WERI-Rb-1 (cell line): ENCODE measurements around the gene KNTC1.

Experiments
- DNase-seq: peaks from one replicate; pipeline ENCODE4 v3.0.0-alpha.2; 2020
- H3K27ac ChIP-seq: fragments of 250-450 bp; sonication (Bioruptor Pico); 2 replicates; pipeline ENCODE4 v1.5.1; 2020; ENCODE audit warnings: mild to moderate bottlenecking, moderate library complexity
- H3K27me3 ChIP-seq: fragments of 250-450 bp; sonication (Bioruptor Pico); 2 replicates; pipeline ENCODE4 v1.5.1; 2021; ENCODE audit warnings: mild to moderate bottlenecking, low read depth, moderate library complexity; ENCODE audit not compliant: insufficient read depth, severe bottlenecking
- H3K36me3 ChIP-seq: fragments of 250-450 bp; sonication (Bioruptor Pico); 2 replicates; pipeline ENCODE4 v1.5.1; 2020; ENCODE audit warnings: mild to moderate bottlenecking, moderate library complexity
- H3K4me3 ChIP-seq: 2 replicates; pipeline ENCODE4 v1.5.1; 2011; ENCODE audit warnings: low read depth, mild to moderate bottlenecking, control low read depth, low read length
- H3K9me3 ChIP-seq: fragments of 250-450 bp; sonication (Bioruptor Pico); 2 replicates; pipeline ENCODE4 v1.5.1; 2021; ENCODE audit warnings: mild to moderate bottlenecking, moderate library complexity; ENCODE audit not compliant: severe bottlenecking
- CTCF ChIP-seq: IDR thresholded peaks from 2 replicates; pipeline ENCODE4 v1.5.1; 2011; ENCODE audit warnings: low read depth, mild to moderate bottlenecking, control low read depth, inconsistent platforms, low read length

Gene KNTC1

GRCh38 chr12:122609732-122610131 lies 82.7 kb downstream of the KNTC1 start:
- H3K27ac ChIP-seq: no peak overlapping the region
- no peaks in the 10 kb centered on the region for H3K27me3 ChIP-seq
- TF ChIP-seq CTCF: no peak
- H3K9me3 ChIP-seq: no peaks in the 10 kb centered on the region
- peaks cover 92% of the 10 kb centered on the region for H3K36me3 ChIP-seq
- H3K4me3 ChIP-seq: no peak overlapping the region
- no peak for DNase-seq

- Histone ChIP-seq H3K9me3 (no peaks in the 10 kb centered on the region), H3K36me3 (peaks cover 92% of the 10 kb centered on the region), H3K27ac (no peak overlapping the region), H3K27me3 (no peaks in the 10 kb centered on the region), H3K4me3 (no peak overlapping the region)
- TF ChIP-seq CTCF: no peak
- DNase-seq: no peak
Measured at GRCh38 chr12:122610207-122610606, 83.2 kb downstream of the KNTC1 start.

- no peak for DNase-seq
- Histone ChIP-seq H3K27me3 (no peaks in the 10 kb centered on the region), H3K9me3 (no peaks in the 10 kb centered on the region), H3K4me3 (no peak overlapping the region), H3K27ac (no peak overlapping the region), H3K36me3 (peaks cover 92% of the 10 kb centered on the region)
- no peak for TF ChIP-seq CTCF
Measured at GRCh38 chr12:122610911-122611310, 83.9 kb downstream of the KNTC1 start.

DNA sequence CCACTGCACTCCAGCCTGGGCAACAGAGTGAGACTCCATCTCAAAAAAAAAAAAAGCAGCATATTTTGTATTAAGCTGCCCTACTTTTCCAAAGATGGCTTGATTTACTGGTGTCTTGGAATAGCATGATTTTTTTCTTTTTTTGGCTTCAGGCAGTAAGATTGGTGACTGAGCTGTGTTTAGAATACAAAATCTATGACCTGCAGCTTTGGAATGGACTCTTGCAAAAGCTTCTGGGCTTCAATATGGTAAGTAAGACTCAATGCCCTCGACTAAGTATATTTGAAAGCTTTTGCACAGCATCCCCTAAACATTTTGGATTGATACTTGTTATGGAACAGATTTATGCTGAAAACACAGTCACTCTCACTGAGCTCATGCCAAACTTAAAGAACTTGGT lies 87.8 kb downstream of the KNTC1 start:
- H3K4me3 ChIP-seq: no peak overlapping the region
- no peak for TF ChIP-seq CTCF
- peaks cover 85% of the 10 kb centered on the region for H3K36me3 ChIP-seq

GRCh38 chr12:122615780-122616179 lies 88.7 kb downstream of the KNTC1 start:
- no peak for DNase-seq
- no peak overlapping the region for H3K4me3 ChIP-seq
- H3K36me3 ChIP-seq: peaks cover 85% of the 10 kb centered on the region
- TF ChIP-seq CTCF: no peak
- H3K27me3 ChIP-seq: no peaks in the 10 kb centered on the region
- H3K9me3 ChIP-seq: no peaks in the 10 kb centered on the region
- no peak overlapping the region for H3K27ac ChIP-seq

More for the DNA sequence above, 87.8 kb downstream of the KNTC1 start:
- Histone ChIP-seq H3K27ac (no peak overlapping the region), H3K27me3 (no peaks in the 10 kb centered on the region), H3K9me3 (no peaks in the 10 kb centered on the region)
- DNase-seq: no peak

GRCh38 chr12:122635471-122635870 lies 108.4 kb downstream of the KNTC1 start:
- no peaks in the 10 kb centered on the region for H3K27me3 ChIP-seq
- no peak for TF ChIP-seq CTCF
- H3K36me3 ChIP-seq: peaks cover 41% of the 10 kb centered on the region
- no peak for DNase-seq
- H3K4me3 ChIP-seq: no peak overlapping the region
- no peaks in the 10 kb centered on the region for H3K9me3 ChIP-seq
- H3K27ac ChIP-seq: no peak overlapping the region
